Measurements from ENCODE around the gene XRN2.

Gene XRN2

DNA sequence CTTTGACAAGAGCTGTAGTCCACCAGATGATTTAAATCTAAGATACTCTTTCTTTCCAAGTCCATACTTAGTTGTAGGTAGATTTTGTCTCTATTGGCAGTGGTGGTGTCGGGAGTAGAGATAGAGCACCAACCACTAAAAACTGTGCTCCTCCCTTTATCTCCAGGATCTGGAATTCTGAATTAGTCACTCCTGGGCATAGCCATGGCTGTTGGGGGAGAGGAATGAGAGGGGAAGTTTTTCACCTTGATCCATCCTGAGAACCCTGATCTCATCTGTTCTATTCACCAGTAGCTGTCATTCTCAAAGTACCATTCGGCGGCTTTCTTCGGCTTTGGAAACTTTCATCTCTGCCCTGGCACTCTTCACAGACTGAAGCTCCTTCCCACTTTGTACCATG, 129.8 kb downstream of the XRN2 start:
- DNase-seq (ENCODE audit: low spot score), result no peak

DNA sequence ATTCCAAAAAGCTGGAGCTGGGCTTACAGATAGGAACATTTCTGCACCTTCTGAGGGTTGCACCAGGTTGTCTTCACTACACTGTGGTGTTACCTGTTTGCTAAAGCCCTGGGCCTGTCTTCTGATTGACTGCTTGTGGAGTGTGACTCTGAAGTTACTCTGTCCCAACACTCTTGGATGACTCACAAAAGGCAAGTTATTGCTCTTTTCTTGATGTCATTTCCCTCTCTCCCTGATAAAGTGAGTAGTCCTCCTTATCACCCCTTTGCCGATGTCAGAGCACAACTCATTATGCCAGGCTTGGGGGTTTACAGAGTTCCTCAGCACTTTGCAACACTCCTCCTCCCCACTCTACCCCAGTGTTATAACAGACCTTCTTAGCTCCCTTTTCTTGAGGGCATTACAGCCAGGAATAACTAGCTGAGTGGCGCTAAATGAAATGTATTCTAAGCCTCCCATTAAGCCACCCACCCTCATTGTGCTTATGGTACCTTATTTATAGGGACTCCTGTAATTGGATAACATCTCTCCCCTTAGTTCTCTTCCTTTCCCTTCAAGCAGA, 130.3 kb downstream of the XRN2 start:
- DNase-seq (ENCODE audit: low spot score), result no peak

DNA sequence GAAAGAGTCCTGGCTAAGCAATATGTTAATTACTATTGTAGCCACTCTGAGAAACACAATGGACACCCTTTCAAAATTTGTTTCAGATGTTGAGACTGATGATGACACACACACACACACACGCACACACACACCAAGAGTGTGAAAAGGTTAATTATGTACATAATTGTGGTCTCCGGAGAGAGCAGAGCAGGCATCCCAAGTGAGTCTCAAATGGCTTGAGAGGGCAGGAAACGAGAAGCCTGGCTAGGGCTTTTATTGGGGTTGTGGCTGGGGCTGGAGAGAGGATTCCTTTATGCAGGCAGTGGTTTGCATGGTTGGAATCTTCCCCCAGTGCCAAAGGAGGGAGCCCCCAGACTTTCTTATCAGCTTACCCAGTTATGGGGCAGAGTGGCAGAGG, 132.4 kb downstream of the XRN2 start:
- DNase-seq (ENCODE audit: low spot score), result no peak

DNA sequence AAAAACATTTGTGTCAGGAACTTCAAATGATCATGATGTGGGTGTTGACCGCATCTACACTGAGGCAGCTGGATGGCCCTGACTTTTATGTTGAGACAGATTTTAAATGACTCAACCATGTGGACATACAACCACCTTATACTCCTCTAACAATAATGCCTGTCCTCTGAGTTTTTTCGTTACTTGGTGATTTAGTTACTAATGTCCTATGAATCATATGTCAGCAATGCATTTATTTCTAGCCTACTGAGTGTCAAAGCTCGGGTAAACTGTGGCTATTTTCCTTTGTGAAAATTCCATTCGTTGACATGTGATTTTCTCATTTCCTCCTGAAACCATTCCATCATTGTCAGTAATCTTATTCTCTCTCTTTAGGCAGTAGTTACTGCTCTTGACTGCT, 133.1 kb downstream of the XRN2 start:
- DNase-seq (ENCODE audit: low spot score), result no peak

DNA sequence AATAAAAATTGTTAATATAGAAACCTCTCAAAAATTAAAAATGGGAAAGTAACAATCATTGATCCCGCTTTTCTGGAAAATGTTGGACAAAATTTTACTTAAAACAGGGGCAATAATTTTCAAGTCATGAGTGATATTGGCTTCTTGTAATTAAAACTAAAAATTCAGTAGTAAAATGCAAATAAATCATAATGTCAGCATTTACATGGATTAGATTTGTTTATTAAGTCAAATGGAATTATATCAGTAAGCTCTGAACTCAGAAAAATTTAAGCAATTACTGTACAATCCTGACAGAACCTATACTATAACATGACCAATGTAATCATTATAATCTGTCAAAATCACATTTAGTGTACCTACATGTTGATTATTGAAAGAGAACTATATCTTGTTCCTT, 134.1 kb downstream of the XRN2 start:
- no peak for DNase-seq (ENCODE audit: low spot score)

DNA sequence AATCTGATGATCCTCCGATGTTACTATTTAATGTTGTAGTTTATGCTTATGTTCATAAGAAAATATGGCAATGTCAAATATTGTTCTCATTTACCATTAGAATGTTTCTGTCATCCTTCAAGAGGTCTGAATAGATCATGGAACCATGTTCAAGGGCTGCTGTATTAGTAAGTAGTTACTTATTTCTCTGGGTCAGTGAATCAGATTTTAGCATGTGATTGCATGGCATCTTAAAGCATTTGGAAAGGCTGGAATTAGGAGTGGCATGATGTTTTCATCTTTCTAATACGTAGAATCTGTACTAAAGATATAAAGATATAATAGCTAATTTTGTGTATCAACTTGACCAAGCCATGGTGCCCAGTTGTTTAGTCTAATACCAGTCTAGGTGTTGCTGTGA, 134.7 kb downstream of the XRN2 start:
- DNase-seq (ENCODE audit: low spot score), result no peak

All from ecto neural progenitor cell (in vitro differentiated cells).